NK-92 (cell line): ENCODE results near the gene PRODH.
"Not testable (repeated sequence)": the region's sequence is repeated elsewhere in the genome, so short reads cannot be mapped to it uniquely, and the experiment has no call there.

Experiments
- DNase-seq: peaks from one replicate; lab custom pipeline; 2025; ENCODE audit not compliant: unreplicated experiment; lab: John Stamatoyannopoulos, UW

The PRODH gene

DNA sequence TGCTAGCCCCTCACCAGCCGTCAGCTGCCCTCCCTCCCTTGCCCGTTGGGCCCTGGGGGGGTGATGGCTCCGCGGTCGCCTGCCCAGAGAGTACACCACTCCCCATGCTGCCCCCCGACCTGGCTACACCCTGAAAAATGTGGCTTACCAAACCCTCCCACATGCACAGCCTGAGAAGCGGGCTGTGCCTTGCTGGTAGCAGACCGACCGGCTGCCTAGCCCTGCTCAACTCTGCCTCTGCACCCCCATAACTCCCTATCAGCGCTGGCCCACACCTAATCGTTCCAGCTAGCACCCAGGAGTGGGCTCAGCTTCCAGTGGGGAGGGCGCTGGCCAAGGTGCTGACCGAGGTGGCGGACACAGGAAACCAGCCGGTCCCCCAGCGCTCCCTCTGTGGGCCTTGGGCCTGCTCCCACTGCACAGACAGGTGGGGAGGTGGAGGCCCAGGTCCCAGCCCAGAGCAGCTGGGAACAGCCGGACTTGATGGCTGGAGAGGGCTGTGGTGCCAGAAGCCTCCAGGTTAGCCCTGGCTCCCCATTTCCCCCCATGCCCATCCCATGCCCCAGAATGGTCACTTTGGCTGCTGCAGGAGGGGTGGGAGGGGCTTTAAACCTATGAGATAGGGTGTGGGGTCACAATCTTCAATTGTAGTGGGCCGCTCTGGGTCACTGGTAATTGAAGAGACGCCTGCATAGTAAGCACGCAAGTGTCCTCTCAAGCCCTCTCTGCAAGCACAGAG, 32.1 kb upstream of the PRODH start:
- DNase-seq, result no peak

DNA sequence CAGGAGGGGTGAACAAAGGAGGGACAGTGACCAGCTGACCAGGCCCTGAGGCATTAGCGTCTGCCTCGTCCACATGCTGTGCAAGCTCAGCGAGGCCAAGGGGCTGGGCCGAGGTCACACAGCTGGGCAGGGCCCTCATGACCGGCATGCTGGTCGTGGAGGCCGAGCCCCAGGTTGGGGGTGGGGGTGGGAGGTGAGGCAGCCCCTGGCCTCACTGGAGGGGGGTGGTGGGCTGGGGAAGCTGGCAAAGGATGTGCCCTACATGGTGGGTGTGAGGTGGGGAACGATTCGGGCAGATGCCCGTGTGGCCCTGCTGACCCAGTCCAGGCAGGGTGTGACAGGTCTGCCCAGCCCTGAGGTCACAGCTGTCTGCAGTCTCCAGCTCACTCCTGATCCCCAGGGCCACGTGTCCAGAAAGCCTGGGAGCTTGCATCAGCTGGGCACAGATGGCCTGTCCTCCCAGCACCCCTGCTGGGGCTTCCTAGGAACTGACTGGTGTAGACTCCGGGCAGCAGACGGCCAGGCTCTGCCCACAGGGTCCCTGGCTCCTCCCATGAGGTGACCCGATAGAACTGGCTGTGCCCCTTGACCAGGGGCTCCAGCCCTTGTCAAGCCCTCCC, 31.4 kb upstream of the PRODH start:
- DNase-seq, result not testable (repeated sequence)

DNA sequence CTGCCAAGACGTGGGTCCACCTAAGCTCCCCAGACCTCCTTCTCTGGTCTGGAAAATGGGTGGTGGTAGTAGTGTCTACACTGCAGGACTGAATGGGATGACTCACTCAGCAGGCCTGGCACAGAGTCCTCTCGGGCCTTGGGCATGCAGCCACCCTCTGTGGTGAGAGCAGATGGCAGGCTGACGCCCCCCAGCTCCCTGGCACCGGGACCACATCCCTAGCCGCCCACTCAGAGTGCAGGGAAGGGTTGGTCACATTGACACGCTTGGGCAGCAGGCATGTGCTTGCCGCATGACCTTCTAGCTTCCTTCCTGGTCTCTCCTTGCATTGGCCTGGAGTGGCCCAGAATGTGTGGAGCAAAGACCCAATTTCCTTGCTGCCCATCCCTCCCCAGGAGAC, 30.7 kb upstream of the PRODH start:
- no peak for DNase-seq

DNA sequence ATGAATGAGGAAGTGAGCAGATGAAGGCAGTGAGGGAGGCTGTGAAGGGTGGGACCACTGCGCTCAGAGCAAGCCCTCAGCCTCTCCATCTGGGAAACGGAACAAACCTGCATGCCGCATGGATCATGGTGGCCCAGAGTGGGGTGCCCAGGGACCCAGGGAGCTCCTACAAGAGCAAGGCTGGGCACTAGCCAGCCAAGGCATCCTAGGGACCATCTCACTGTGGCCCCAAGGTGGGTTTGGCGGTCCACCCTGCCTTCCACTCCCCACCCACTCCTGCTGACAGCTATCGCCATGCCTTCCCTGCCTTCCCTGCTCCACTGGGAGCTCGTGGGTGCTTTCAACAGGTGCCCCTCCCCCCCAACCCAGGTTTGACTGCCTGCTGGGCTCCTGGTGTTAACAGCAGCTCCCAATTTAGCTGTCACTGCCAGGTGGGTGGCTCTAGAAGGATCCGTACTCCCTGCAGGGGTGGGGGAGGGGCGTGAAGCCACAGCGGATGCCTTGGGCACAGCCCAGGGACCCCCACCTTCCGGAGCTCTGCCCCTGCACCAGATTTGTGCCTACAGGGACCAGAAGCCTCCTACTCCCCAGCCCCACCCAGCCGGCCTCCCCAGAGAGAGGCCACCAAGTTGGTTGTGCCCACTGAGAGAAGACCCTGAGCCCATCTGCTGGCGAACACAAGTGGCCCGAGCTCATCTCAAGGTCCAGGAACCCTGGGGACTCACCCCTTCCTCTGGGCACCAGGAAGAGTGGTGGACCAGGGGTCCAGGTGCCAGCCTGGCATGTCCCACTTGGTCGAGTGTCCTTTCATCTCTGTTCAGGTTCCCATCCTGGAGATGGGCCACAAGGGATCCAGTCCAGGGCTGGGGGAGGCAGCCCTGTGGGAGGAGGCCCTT, 29.7 kb upstream of the PRODH start:
- no peak for DNase-seq

DNA sequence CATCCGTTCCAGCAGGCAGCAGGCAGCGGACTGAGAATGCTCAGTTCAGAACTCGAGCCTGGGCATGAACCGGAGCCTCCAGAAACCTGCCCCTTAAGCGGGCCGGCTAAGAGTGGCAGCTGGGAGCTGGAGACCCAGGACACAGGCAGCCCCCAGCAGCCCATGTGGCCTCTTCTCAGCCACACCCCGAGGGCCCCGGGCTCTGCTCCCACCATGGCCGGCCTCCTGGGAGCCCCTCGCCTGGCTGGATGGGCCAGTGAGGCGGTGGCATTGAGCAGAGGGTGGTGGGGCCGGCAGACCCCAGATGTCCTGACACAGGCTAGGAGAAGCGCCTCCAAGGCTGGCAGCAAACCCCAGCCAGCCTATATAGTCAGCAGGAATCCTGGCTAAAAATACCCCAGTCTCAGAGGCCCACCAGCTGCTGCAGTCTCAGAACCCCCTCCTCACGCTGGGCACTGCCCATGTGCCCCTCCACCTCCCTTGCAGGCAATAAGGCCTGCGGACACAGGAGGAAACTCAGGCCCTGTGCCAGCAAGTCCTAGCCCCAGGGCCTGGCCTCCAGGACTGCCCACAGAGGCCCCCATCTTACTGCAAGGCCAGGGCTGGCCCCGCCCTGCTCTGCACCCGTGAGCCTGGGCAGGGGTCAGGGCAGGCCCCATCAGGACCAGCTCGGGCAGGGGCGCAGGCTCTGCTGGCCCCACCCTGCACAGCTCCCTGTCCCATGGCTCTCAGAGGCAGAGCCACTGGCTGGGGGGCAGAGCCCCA, 28.6 kb upstream of the PRODH start:
- not testable (repeated sequence) for DNase-seq

GRCh38 chr22:18964051-18964450, 28.0 kb upstream of the PRODH start:
- not testable (repeated sequence) for DNase-seq

GRCh38 chr22:18962308-18962635, 26.2 kb upstream of the PRODH start:
- no peak for DNase-seq

DNA sequence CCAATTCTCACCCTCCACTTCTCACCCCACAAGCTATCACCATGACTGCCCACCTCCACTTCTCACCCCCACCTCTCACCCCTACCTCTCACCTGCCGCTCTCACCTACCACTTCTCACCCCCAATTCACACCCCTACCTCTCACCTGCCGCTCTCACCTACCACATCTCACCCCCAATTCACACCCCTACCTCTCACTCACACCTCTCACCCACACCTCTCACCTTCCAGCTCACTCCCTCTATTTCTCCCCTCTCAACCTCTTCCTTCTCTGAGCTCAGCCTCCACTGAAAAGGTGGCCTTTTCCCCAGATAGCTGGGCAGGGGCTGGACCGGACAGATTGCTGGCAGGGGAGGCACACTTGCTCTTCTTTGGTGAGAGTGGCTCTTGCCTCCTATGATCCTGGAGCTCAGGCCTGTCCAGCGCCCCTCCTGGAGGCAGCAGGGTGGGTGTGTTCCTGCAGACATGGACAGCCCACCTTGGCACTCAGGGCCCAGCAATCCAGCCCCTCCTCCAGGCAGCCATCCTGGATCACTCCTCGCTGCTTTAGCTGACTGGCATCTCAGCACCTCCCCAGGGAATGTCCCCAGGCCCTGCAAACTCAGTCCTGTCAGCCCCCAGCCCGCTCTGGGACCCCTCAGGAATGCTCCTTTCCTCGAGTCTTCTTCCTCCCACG, 25.7 kb upstream of the PRODH start:
- not testable (repeated sequence) for DNase-seq

GRCh38 chr22:18961201-18961600, 25.1 kb upstream of the PRODH start:
- DNase-seq, result not testable (repeated sequence)

DNA sequence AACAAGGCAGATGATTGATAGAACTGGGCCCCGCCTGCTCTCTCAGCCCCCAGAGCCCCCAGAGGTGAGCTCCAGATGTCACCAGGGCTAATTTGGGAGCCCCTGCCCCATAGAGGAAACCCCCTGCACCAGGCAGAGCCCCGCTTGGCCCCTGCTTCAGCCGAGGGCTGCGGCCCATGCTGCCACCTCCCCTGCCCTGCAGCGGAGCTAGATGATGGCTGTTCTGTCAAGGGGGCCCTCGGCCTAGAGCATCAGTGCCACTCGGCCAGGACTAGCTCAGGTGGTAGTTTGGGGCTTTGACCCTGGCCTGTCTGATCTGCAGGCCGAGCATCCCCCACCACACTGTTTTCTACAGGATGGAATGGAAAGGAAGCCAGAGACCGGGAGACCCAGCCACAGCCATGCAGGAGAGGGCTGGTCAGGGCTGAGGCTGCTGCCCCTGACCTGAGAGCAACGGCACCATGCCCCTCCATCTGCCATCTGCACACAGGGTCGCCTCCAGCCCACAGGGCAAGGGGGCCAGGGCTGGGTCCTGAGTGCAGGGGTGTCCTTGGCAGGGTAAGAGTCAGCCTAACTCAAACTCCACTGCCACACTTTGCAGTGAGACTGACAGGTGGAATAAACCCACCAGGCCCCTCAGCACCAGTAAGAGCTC, 24.2 kb upstream of the PRODH start:
- DNase-seq, result not testable (repeated sequence)

GRCh38 chr22:18959741-18960140, 23.6 kb upstream of the PRODH start:
- DNase-seq, result not testable (repeated sequence)

- not testable (repeated sequence) for DNase-seq
Observed at GRCh38 chr22:18959266-18959665, 23.2 kb upstream of the PRODH start.

DNA sequence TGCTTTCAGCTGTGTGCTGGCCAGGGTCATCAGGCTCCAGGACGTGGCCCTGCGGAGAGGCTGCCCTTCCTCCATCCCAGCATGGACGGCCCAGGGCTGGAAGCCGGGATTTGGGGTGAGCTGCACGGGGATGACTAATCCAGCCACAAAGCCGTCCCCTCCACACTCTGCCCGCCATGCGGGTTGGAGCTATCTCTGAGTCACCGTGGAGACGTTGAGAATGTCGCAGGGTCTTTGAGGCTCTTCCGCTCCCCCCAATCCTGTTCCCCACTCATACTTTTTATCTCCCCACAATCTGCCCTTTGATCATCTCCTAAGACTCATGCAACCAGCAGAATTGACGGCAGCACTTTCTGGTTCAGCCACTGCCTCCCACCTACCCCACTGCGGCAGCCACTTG, 22.6 kb upstream of the PRODH start:
- not testable (repeated sequence) for DNase-seq

DNA sequence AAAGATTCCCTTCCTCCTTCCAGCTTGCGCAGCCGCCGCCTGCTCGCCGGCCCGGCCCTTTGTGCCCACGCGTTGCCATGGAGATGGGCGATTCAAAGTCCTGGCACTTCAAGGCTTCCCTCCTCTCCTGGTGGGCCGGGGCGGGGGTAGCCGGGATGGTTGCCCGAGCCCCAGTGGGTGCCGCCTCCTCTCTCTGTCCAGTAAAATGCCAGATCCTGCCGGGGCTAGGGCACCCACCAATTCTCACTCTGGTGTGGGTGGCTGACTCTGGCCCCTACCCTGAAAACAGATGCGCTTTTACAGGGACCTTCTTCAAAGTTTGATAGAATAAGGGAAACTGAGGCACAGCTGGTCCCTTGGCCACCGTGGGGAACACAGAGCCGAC, 22.2 kb upstream of the PRODH start:
- DNase-seq, result not testable (repeated sequence)

GRCh38 chr22:18957621-18958320, 21.7 kb upstream of the PRODH start:
- not testable (repeated sequence) for DNase-seq

- not testable (repeated sequence) for DNase-seq
Observed at GRCh38 chr22:18956956-18957355, 20.9 kb upstream of the PRODH start.

- not testable (repeated sequence) for DNase-seq
Observed at GRCh38 chr22:18956121-18956895, 20.2 kb upstream of the PRODH start.

GRCh38 chr22:18955696-18956095, 19.6 kb upstream of the PRODH start:
- DNase-seq, result no peak
